HepG2 (cell line): ENCODE results near the gene MSANTD2. TPM values are rescaled to one million over a fixed set of nuclear protein-coding genes. Genes with fewer than 3 reads are reported as not detected.

Source experiments
- ATAC-seq: fragments of 200-7000 bp; cut with Tn5 transposase; 3 replicates; pipeline ENCODE4 v1.9.1; 2020; ENCODE audit warnings: mild to moderate bottlenecking, moderate library complexity
- BruUV-seq: library from RNA; stranded (reverse); fragments of 400-500 nt; replicated peaks from 2 replicates; lab custom pipeline; 2021; lab: Mats Ljungman, UMichigan
- CTCF ChIA-PET: fragments of 300-600 bp; formaldehyde crosslinking; extraction: SDS; loops from one replicate; lab custom pipeline; 2021; ENCODE audit warnings: low total read pairs, inconsistent platforms, low intra/inter-chr PET ratio; lab: Yijun Ruan, JAX
- POLR2A ChIA-PET: fragments of 350-600 bp; sonication (Branson Sonifier 250); formaldehyde crosslinking; loops from one replicate; lab custom pipeline; 2020; ENCODE audit warnings: antibody characterized with exemption, inconsistent platforms; lab: Yijun Ruan, JAX
- DNase-seq: peaks from one replicate; pipeline ENCODE4 v3.0.0-alpha.2; 2015; ENCODE audit warnings: low spot score
- FAIRE-seq: peaks from 3 replicates; lab custom pipeline; 2011; peaks lifted over from hg19 to GRCh38; lab: Jason Lieb, UNC
- H2AFZ ChIP-seq: one replicate; pipeline ENCODE4 v1.6.1; 2011; ENCODE audit warnings: low read length, inconsistent platforms
- H3K27ac ChIP-seq: fragments of 300-600 bp; 3 replicates; pipeline ENCODE4 v1.8.0; 2011; ENCODE audit warnings: mixed run types, mild to moderate bottlenecking, mixed read lengths, low read length, inconsistent platforms; ENCODE audit not compliant: insufficient read depth; ENCODE audit errors: extremely low read length
- H3K27me3 ChIP-seq, 2 experiments: fragments of 200-600 bp in 1 of 2; 2 replicates in 1 of 2; 3 replicates in 1 of 2; pipeline versions ENCODE4 v1.6.0 to v1.8.0; 2011; ENCODE audit warnings: low read length in 2 of 2, mild to moderate bottlenecking in 2 of 2, moderate library complexity in 2 of 2, inconsistent platforms in 1 of 2; ENCODE audit not compliant: insufficient read depth in 2 of 2, control insufficient read depth in 1 of 2
- H3K36me3 ChIP-seq, 2 experiments: fragments of 200-600 bp in 1 of 2; replicated peaks in 1 of 2; 2 replicates in 1 of 2; 3 replicates in 1 of 2; pipeline versions ENCODE4 v1.5.1 to v1.8.0; 2011; ENCODE audit warnings: low read length in 2 of 2, inconsistent platforms in 1 of 2; ENCODE audit not compliant: insufficient read depth in 2 of 2, control insufficient read depth in 1 of 2
- H3K4me1 ChIP-seq: 2 replicates; pipeline ENCODE4 v1.5.1; 2012; ENCODE audit warnings: low read length, inconsistent platforms; ENCODE audit not compliant: insufficient read depth
- H3K4me2 ChIP-seq: 2 replicates; pipeline ENCODE4 v1.6.0; 2011; ENCODE audit warnings: low read depth, low read length, inconsistent platforms
- H3K4me3 ChIP-seq, 3 experiments: fragments of 200-600 bp in 1 of 3; sonication (generic), shearing (Covaris generic) in 1 of 3; replicated peaks in 1 of 3; 2 replicates each; pipeline ENCODE4 v1.5.1; 2011 to 2016; ENCODE audit warnings: low read length in 3 of 3, inconsistent platforms in 2 of 3, low read depth in 2 of 3, mild to moderate bottlenecking in 2 of 3, control low read depth in 1 of 3, mixed read lengths in 1 of 3; ENCODE audit not compliant: insufficient read depth in 1 of 3
- H3K79me2 ChIP-seq: one replicate; pipeline ENCODE4 v1.6.1; 2011; ENCODE audit warnings: low read length, inconsistent platforms; ENCODE audit not compliant: insufficient read depth
- H3K9ac ChIP-seq: 2 replicates; pipeline ENCODE4 v1.6.0; 2011; ENCODE audit warnings: mild to moderate bottlenecking, low read depth, low read length, inconsistent platforms; ENCODE audit not compliant: insufficient read depth
- H3K9me3 ChIP-seq: 2 replicates; pipeline ENCODE4 v1.5.1; 2012; ENCODE audit warnings: mild to moderate bottlenecking, low read length
- H4K20me1 ChIP-seq: 2 replicates; pipeline ENCODE4 v1.6.0; 2011; ENCODE audit warnings: inconsistent platforms, mild to moderate bottlenecking, low read length, moderate library complexity; ENCODE audit not compliant: insufficient read depth
- MIXL1 ChIP-seq: IDR thresholded peaks from 2 replicates; pipeline ENCODE4 v1.6.1; 2016
- ZFP37 ChIP-seq: sonication (generic); formaldehyde crosslinking; IDR thresholded peaks from 2 replicates; pipeline ENCODE4 v1.4.0; 2020; ENCODE audit warnings: missing genetic modification reagents, borderline replicate concordance
- ZNF660 ChIP-seq: sonication (generic); formaldehyde crosslinking; IDR thresholded peaks from 2 replicates; pipeline ENCODE4 v1.5.1; 2020; ENCODE audit warnings: mild to moderate bottlenecking, low read depth, missing genetic modification reagents, borderline replicate concordance
- whole genome bisulfite sequencing: methylation state at CpG from one replicate; pipeline ENCODE4 v1.1.6; 2017; ENCODE audit warnings: low lambda C conversion rate; 5-methylcytosine and 5-hydroxymethylcytosine counted together
- in situ Hi-C: cut with HindIII; loops from 2 replicates; pipeline ENCODE4 v1.10.0; 2017; ENCODE audit warnings: low pct_unique_long_range_greater_than_20kb; ENCODE audit not compliant: extremely low pct_ligation_motif_present
- intact Hi-C: fragments of 100-400 bp; cut with micrococcal nuclease; formaldehyde crosslinking; loops from one replicate; pipeline ENCODE4 v1.10.0; 2022; ENCODE audit not compliant: unreplicated experiment
- polyA plus RNA-seq, 8 experiments: library from polyadenylated mRNA; depleted of rRNA in 3 of 8; stranded (reverse) in 7 of 8; unstranded in 1 of 8; fragments of >200 nt; fragmentation: Illumina TruSeq in 4 of 8; extraction: Trizol in 4 of 8; gene quantifications; 2 replicates each; pipeline versions ENCODE4 v1.2.1 to v1.2.3, GENCODE V29; 2011 to 2016; ENCODE audit warnings: low read depth in 4 of 8, missing spikeins in 1 of 8, mixed read lengths in 1 of 8; ENCODE audit not compliant: insufficient read depth in 1 of 8
- total RNA-seq, 5 experiments: library from RNA; depleted of rRNA; stranded (reverse); fragments of >200 nt; fragmentation: Illumina TruSeq; extraction: Trizol; gene quantifications; 2 replicates each; pipeline ENCODE4 v1.2.3, GENCODE V29; 2016; ENCODE audit warnings: low read depth in 1 of 5
- TF ChIP-seq, protein P1 (sequence below): sonication (generic); formaldehyde crosslinking; IDR thresholded peaks from one replicate; pipeline ENCODE4 v1.5.1; 2020; ENCODE audit warnings: mild to moderate bottlenecking, missing genetic modification reagents; ENCODE audit errors: not compliant biosample characterization

The MSANTD2 gene
- total and polyA plus RNA-seq, 2 of the 13 experiments (the other 11 are each of a cell fraction or from before 2014, with no cell fraction given): 8.7 to 10.1 TPM

GRCh38 chr11:124742555-124742954 lies 57.7 kb downstream of the MSANTD2 start:
- FAIRE-seq: no peak
- Histone ChIP-seq H3K9ac (no peak overlapping the region), H3K4me1 (peaks cover 24% of the 10 kb centered on the region)
- no peak for DNase-seq
- TF ChIP-seq, protein P1, sequence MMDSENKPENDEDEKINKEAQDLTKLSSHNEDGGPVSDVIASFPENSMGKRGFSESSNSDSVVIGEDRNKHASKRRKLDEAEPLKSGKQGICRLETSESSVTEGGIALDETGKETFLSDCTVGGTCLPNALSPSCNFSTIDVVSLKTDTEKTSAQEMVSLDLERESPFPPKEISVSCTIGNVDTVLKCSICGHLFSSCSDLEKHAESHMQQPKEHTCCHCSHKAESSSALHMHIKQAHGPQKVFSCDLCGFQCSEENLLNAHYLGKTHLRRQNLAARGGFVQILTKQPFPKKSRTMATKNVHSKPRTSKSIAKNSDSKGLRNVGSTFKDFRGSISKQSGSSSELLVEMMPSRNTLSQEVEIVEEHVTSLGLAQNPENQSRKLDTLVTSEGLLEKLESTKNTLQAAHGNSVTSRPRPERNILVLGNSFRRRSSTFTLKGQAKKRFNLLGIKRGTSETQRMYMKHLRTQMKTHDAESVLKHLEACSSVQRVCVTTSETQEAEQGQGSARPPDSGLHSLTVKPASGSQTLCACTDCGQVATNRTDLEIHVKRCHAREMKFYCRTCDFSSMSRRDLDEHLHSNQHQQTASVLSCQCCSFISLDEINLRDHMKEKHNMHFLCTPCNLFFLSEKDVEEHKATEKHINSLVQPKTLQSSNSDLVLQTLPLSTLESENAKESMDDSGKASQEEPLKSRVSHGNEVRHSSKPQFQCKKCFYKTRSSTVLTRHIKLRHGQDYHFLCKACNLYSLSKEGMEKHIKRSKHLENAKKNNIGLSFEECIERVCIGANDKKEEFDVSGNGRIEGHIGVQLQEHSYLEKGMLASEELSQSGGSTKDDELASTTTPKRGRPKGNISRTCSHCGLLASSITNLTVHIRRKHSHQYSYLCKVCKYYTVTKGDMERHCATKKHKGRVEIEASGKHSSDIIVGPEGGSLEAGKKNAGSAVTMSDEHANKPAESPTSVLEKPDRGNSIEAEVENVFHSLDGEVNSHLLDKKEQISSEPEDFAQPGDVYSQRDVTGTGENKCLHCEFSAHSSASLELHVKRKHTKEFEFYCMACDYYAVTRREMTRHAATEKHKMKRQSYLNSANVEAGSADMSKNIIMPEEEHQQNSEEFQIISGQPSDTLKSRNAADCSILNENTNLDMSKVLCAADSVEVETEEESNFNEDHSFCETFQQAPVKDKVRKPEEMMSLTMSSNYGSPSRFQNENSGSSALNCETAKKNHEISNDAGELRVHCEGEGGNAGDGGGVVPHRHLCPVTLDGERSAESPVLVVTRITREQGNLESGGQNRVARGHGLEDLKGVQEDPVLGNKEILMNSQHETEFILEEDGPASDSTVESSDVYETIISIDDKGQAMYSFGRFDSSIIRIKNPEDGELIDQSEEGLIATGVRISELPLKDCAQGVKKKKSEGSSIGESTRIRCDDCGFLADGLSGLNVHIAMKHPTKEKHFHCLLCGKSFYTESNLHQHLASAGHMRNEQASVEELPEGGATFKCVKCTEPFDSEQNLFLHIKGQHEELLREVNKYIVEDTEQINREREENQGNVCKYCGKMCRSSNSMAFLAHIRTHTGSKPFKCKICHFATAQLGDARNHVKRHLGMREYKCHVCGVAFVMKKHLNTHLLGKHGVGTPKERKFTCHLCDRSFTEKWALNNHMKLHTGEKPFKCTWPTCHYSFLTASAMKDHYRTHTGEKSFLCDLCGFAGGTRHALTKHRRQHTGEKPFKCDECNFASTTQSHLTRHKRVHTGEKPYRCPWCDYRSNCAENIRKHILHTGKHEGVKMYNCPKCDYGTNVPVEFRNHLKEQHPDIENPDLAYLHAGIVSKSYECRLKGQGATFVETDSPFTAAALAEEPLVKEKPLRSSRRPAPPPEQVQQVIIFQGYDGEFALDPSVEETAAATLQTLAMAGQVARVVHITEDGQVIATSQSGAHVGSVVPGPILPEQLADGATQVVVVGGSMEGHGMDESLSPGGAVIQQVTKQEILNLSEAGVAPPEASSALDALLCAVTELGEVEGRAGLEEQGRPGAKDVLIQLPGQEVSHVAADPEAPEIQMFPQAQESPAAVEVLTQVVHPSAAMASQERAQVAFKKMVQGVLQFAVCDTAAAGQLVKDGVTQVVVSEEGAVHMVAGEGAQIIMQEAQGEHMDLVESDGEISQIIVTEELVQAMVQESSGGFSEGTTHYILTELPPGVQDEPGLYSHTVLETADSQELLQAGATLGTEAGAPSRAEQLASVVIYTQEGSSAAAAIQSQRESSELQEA: no peak
- TF ChIP-seq MIXL1 (CRISPR knock-in tag) (no peak), ZFP37 (CRISPR knock-in tag) (no peak), ZNF660 (no peak)
- TF ChIP-seq, all 625 proteins: peak for 0
- no peak overlapping the region for H3K27ac ChIP-seq
- 11% methylated on average over 2 of the region's 2 CpGs for WGBS
- no peak overlapping the region for H3K4me2 ChIP-seq
- ChIA-PET POLR2A (no interaction called here), CTCF (no interaction called here)
- H3K9me3 ChIP-seq: no peaks in the 10 kb centered on the region
- no peaks in the 10 kb centered on the region for H3K36me3 ChIP-seq
- no peak overlapping the region for H3K4me3 ChIP-seq
- H2AFZ ChIP-seq: no peak overlapping the region
- BruUV-seq: no TSS peak
- H4K20me1 ChIP-seq: no peaks in the 10 kb centered on the region
- peaks cover 2 to 73% of the 10 kb centered on the region in 2 experiments; a peak in 4 of 5 replicates for H3K27me3 ChIP-seq
- no peaks in the 10 kb centered on the region for H3K79me2 ChIP-seq
- in situ Hi-C loops: no loop called here
- ATAC-seq: no peak
- intact Hi-C loops: loop anchor here (5.0 to 10.0 kb wide), 2 partner anchors 52 to 1000 kb away; partner anchors contain the start of gene ZNF202
